Endodermal cell (in vitro differentiated cells): Measurements from ENCODE around the gene CARS1. TPM values are rescaled to one million over a fixed set of nuclear protein-coding genes. Genes with fewer than 3 reads are reported as not detected.

Experiments
- DNase-seq: peaks from one replicate; pipeline ENCODE4 v3.0.0-alpha.2; 2017
- H3K27ac ChIP-seq: 2 replicates; pipeline ENCODE4 v1.5.1; 2013; ENCODE audit warnings: mild to moderate bottlenecking, low read depth, low read length, moderate library complexity
- H3K27me3 ChIP-seq: 2 replicates; pipeline ENCODE4 v1.6.1; 2013; ENCODE audit warnings: mild to moderate bottlenecking, low read length, moderate library complexity; ENCODE audit not compliant: insufficient read depth, control insufficient read depth, poor library complexity, severe bottlenecking
- H3K36me3 ChIP-seq: 2 replicates; pipeline ENCODE4 v1.7.0; 2013; ENCODE audit warnings: mild to moderate bottlenecking, low read length, moderate library complexity; ENCODE audit not compliant: control insufficient read depth, insufficient read depth
- H3K4me1 ChIP-seq: one replicate; pipeline ENCODE4 v1.7.0; 2013; ENCODE audit warnings: low read length; ENCODE audit not compliant: control insufficient read depth, insufficient read depth
- H3K4me3 ChIP-seq: 2 replicates; pipeline ENCODE4 v1.5.1; 2013; ENCODE audit warnings: mild to moderate bottlenecking, low read length, moderate library complexity
- H3K9ac ChIP-seq: 2 replicates; pipeline ENCODE4 v1.6.1; 2013; ENCODE audit warnings: mild to moderate bottlenecking, low read length, moderate library complexity; ENCODE audit not compliant: poor library complexity, severe bottlenecking; ENCODE audit errors: extremely low read depth
- H3K9me3 ChIP-seq: 2 replicates; pipeline ENCODE4 v1.6.1; 2013; ENCODE audit warnings: mild to moderate bottlenecking, low read length, moderate library complexity; ENCODE audit not compliant: control insufficient read depth
- H3K27ac Mint-ChIP-seq: 2 replicates; pipeline ENCODE4 v1.8.0; 2020; ENCODE audit warnings: mixed read lengths
- H3K27me3 Mint-ChIP-seq: 2 replicates; pipeline ENCODE4 v1.8.0; 2021; ENCODE audit warnings: mild to moderate bottlenecking, mixed read lengths; ENCODE audit not compliant: insufficient read depth
- H3K36me3 Mint-ChIP-seq: 2 replicates; pipeline ENCODE4 v1.8.0; 2020; ENCODE audit warnings: low read depth, mixed read lengths
- H3K4me1 Mint-ChIP-seq: 2 replicates; pipeline ENCODE4 v1.8.0; 2020; ENCODE audit warnings: mixed read lengths
- H3K4me3 Mint-ChIP-seq: 2 replicates; pipeline ENCODE4 v1.8.0; 2020; ENCODE audit warnings: mild to moderate bottlenecking, moderate library complexity, mixed read lengths
- H3K9me3 Mint-ChIP-seq: 2 replicates; pipeline ENCODE4 v1.8.0; 2020; ENCODE audit warnings: mild to moderate bottlenecking, mixed read lengths
- WGBS, 2 experiments: methylation state at CpG; one replicate each; pipeline versions ENCODE4 v1.1.5 to v1.1.7; 2013; ENCODE audit warnings: missing lambda C conversion rate in 2 of 2, mixed read lengths in 1 of 2; ENCODE audit not compliant: insufficient coverage in 1 of 2, insufficient read length in 1 of 2; 5-methylcytosine and 5-hydroxymethylcytosine counted together
- total RNA-seq, 2 donors: library from RNA; stranded (reverse); fragmentation: NEBNext Ultra II Directional in 1 of 2; extraction: Animal tissue kit (Norgen Biotek cat#: 25700) in 1 of 2; gene quantifications; 2 replicates in 1 of 2; 3 replicates in 1 of 2; pipeline ENCODE4 v1.2.1, GENCODE V29; 2021
- TF ChIP-seq, protein P1 (sequence below): fragments of 200-600 bp; sonication (generic); conservative IDR thresholded peaks from 2 replicates; pipeline ENCODE4 v1.5.0; 2021; ENCODE audit warnings: antibody characterized with exemption, mild to moderate bottlenecking

The CARS1 gene
- total RNA-seq, 2 donors from 2014 or later = 48.0 to 52.8 TPM

DNA sequence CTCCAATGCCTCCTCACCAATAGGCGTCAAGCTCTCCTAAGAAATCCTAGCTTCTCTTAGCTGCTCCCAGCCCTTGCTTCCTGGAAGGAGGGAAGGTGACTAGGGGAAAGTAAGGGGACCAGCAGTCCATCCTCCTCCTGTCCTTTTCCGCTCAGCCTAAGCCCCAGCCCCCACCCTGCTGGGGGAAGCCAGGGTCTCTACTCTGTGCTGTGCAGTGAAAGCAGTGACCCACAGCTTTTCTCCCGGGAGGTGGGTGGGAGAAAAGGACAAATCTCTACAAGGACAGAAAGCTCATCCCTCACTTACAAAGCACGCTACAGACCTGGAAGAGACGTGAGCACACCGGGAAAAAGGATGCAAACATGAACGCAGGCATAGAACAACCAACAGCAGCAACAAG is 97.1 kb downstream of the CARS1 start:
- no peaks in the 10 kb centered on the region for H3K27me3 ChIP-seq
- no peak for DNase-seq
- Mint-ChIP-seq H3K27ac (peak overlapping the region; percentile 17), H3K36me3 (peaks cover 89% of the 10 kb centered on the region), H3K4me1 (peaks cover 19% of the 10 kb centered on the region), H3K27me3 (no peaks in the 10 kb centered on the region), H3K9me3 (no peaks in the 10 kb centered on the region), H3K4me3 (no peak overlapping the region)
- no peak overlapping the region for H3K4me3 ChIP-seq
- TF ChIP-seq, protein P1, sequence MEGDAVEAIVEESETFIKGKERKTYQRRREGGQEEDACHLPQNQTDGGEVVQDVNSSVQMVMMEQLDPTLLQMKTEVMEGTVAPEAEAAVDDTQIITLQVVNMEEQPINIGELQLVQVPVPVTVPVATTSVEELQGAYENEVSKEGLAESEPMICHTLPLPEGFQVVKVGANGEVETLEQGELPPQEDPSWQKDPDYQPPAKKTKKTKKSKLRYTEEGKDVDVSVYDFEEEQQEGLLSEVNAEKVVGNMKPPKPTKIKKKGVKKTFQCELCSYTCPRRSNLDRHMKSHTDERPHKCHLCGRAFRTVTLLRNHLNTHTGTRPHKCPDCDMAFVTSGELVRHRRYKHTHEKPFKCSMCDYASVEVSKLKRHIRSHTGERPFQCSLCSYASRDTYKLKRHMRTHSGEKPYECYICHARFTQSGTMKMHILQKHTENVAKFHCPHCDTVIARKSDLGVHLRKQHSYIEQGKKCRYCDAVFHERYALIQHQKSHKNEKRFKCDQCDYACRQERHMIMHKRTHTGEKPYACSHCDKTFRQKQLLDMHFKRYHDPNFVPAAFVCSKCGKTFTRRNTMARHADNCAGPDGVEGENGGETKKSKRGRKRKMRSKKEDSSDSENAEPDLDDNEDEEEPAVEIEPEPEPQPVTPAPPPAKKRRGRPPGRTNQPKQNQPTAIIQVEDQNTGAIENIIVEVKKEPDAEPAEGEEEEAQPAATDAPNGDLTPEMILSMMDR = no peak
- H3K4me1 ChIP-seq = no peaks in the 10 kb centered on the region
- H3K9ac ChIP-seq = no peak overlapping the region
- 91 to 95% methylated on average over 6 of the region's 7 CpGs for WGBS, 2 experiments
- H3K36me3 ChIP-seq = peaks cover 96% of the 10 kb centered on the region
- no peaks in the 10 kb centered on the region for H3K9me3 ChIP-seq
- H3K27ac ChIP-seq = no peak overlapping the region

DNA sequence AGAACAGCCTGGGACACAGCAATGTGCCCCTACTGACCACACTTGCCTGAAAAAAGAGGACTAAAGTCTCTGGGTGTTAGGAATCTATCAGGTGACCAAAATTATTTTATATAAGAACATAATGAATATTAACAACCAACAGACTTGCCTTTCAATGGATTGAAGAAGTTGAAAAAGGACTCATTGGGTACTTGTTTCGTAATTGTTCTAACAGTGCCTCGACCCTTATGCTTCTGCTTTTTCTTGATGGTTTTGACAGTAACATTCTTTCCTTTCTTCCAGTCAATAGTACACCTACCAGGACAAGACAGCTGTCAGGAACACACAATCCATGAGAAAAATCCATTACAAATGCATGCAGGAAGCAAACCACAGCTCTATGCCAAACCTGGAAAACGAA is 99.0 kb downstream of the CARS1 start:
- no peak overlapping the region for H3K4me3 Mint-ChIP-seq
- H3K9me3 ChIP-seq = no peaks in the 10 kb centered on the region
- peaks cover 87% of the 10 kb centered on the region for H3K36me3 Mint-ChIP-seq
- H3K4me3 ChIP-seq = no peak overlapping the region
- H3K27ac Mint-ChIP-seq = no peak overlapping the region
- WGBS, 2 experiments = 91 to 95% methylated on average over 2 to 3 of the region's 3 CpGs
- no peak for DNase-seq
- H3K9ac ChIP-seq = no peak overlapping the region
- peaks cover 96% of the 10 kb centered on the region for H3K36me3 ChIP-seq
- no peaks in the 10 kb centered on the region for H3K4me1 ChIP-seq
- H3K27me3 Mint-ChIP-seq = no peaks in the 10 kb centered on the region
- no peak overlapping the region for H3K27ac ChIP-seq
- H3K4me1 Mint-ChIP-seq = peaks cover 22% of the 10 kb centered on the region
- H3K27me3 ChIP-seq = no peaks in the 10 kb centered on the region
- H3K9me3 Mint-ChIP-seq = no peaks in the 10 kb centered on the region
- TF ChIP-seq, protein P1 = no peak

DNA sequence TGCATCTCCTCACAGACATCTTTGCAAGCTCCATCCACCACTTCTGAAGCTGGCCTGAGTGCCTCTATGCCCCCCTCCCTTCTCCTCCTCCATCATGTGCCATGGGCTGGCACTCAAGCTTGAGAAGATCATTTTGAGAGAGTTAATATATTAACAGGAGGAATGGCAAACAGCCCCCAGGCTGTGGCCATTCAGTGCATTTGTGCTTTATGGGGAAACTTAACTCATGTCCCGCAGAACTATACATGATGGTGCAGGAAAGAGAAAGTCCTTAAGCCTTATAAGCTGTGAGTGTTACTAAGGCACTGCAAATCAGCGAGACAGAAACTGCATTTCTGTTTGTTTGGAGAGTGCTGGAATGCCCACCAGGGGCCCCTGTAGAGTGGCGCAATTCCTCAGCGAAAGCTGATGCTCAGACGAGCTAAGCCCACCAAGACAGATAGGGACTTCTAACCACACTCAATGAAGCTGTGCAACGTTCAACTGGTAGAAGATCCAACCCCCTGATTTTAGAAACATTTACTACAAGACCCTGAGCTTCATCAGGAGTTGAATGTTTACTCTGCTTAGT is 101.2 kb downstream of the CARS1 start:
- H3K4me3 ChIP-seq = no peak overlapping the region
- no peaks in the 10 kb centered on the region for H3K27me3 Mint-ChIP-seq
- TF ChIP-seq, protein P1 = peak; percentile 60
- no peaks in the 10 kb centered on the region for H3K4me1 ChIP-seq
- peaks cover 99% of the 10 kb centered on the region for H3K36me3 ChIP-seq
- H3K4me1 Mint-ChIP-seq = peaks cover 19% of the 10 kb centered on the region
- H3K27me3 ChIP-seq = no peaks in the 10 kb centered on the region
- H3K9ac ChIP-seq = no peak overlapping the region
- no peak overlapping the region for H3K4me3 Mint-ChIP-seq
- H3K27ac Mint-ChIP-seq = peak overlapping the region; percentile 85
- no peak overlapping the region for H3K27ac ChIP-seq
- no peaks in the 10 kb centered on the region for H3K9me3 Mint-ChIP-seq
- DNase-seq = peak; percentile 69
- H3K36me3 Mint-ChIP-seq = peaks cover 90% of the 10 kb centered on the region
- 77 to 85% methylated on average over 6 of the region's 6 CpGs for WGBS, 2 experiments
- H3K9me3 ChIP-seq = no peaks in the 10 kb centered on the region
